H1 (cell line): ENCODE measurements around the gene SLC1A3. TPM values are rescaled to one million over a fixed set of nuclear protein-coding genes. Genes with fewer than 3 reads are reported as not detected.

Experiments used
- CTCF ChIA-PET: fragments of 300-600 bp; sonication (Branson Sonifier 250); formaldehyde crosslinking; loops from one replicate; lab custom pipeline; 2021; ENCODE audit not compliant: partially characterized antibody; lab: Charles Lee
- POLR2A ChIA-PET: fragments of 300-600 bp; sonication (Branson Sonifier 250); formaldehyde crosslinking; loops from one replicate; lab custom pipeline; 2021; ENCODE audit warnings: inconsistent platforms; ENCODE audit not compliant: partially characterized antibody; lab: Charles Lee
- DNase-seq, 2 experiments: peaks; one replicate each; pipeline versions ENCODE4 v3.0.0 to v3.0.0-alpha.2; 2010 to 2022; ENCODE audit warnings: low spot score in 2 of 2, low read depth in 1 of 2, mixed read lengths in 1 of 2
- FAIRE-seq: peaks from 2 replicates; lab custom pipeline; 2011; peaks lifted over from hg19 to GRCh38; lab: Jason Lieb, UNC
- H2AFZ ChIP-seq: 2 replicates; pipeline ENCODE4 v1.8.1; 2012; ENCODE audit warnings: low read length, inconsistent platforms
- H2AK5ac ChIP-seq: 2 replicates; pipeline ENCODE4 v1.6.1; 2013; ENCODE audit warnings: low read depth, low read length
- H2BK120ac ChIP-seq: replicated peaks from 2 replicates; pipeline ENCODE3; 2013; ENCODE audit warnings: low read depth, low read length, inconsistent platforms
- H2BK12ac ChIP-seq: 2 replicates; pipeline ENCODE4 v1.6.1; 2013; ENCODE audit warnings: low read depth, low read length
- H2BK15ac ChIP-seq: 2 replicates; pipeline ENCODE4 v1.6.1; 2013; ENCODE audit warnings: low read length
- H2BK20ac ChIP-seq: 2 replicates; pipeline ENCODE4 v1.6.1; 2013; ENCODE audit warnings: low read length
- H2BK5ac ChIP-seq: 2 replicates; pipeline ENCODE4 v1.6.1; 2013; ENCODE audit warnings: low read depth, low read length
- H3K14ac ChIP-seq: 2 replicates; pipeline ENCODE4 v1.6.1; 2013; ENCODE audit warnings: inconsistent platforms; ENCODE audit not compliant: insufficient read length
- H3K18ac ChIP-seq: 2 replicates; pipeline ENCODE4 v1.6.1; 2013; ENCODE audit warnings: low read length; ENCODE audit errors: extremely low read depth
- H3K23ac ChIP-seq: 2 replicates; pipeline ENCODE4 v1.6.1; 2013; ENCODE audit warnings: inconsistent platforms; ENCODE audit not compliant: insufficient read length
- H3K23me2 ChIP-seq: 2 replicates; pipeline ENCODE4 v1.6.1; 2013; ENCODE audit warnings: low read depth, low read length
- H3K27ac ChIP-seq: 2 replicates; pipeline ENCODE4 v1.6.1; 2011; ENCODE audit warnings: low read depth, low read length, inconsistent platforms
- H3K27me3 ChIP-seq, 4 experiments: replicated peaks in 1 of 4; 1 replicate in 1 of 4; 2 replicates in 3 of 4; pipeline versions ENCODE4 v1.6.1 to v1.8.1; 2011 to 2013; ENCODE audit warnings: low read length in 3 of 4, mild to moderate bottlenecking in 3 of 4, inconsistent platforms in 2 of 4, mixed read lengths in 2 of 4, moderate library complexity in 1 of 4; ENCODE audit not compliant: control insufficient read depth in 3 of 4, insufficient read depth in 3 of 4; ENCODE audit errors: extremely low read depth in 1 of 4
- H3K36me3 ChIP-seq, 4 experiments: 2 replicates each; pipeline versions ENCODE4 v1.6.1 to v1.8.1; 2011 to 2013; ENCODE audit warnings: mild to moderate bottlenecking in 4 of 4, low read length in 3 of 4, moderate library complexity in 2 of 4, control low read depth in 1 of 4, inconsistent platforms in 1 of 4; ENCODE audit not compliant: insufficient read depth in 4 of 4, control insufficient read depth in 2 of 4
- H3K4ac ChIP-seq: replicated peaks from 2 replicates; pipeline ENCODE3; 2013; ENCODE audit warnings: low read length, low read depth, mixed read lengths, inconsistent platforms; ENCODE audit not compliant: insufficient read length
- H3K4me1 ChIP-seq, 4 experiments: replicated peaks in 1 of 4; 1 replicate in 1 of 4; 2 replicates in 3 of 4; pipeline versions ENCODE4 v1.6.1 to v1.8.1; 2011 to 2013; ENCODE audit warnings: low read length in 3 of 4, inconsistent platforms in 2 of 4, mixed read lengths in 1 of 4; ENCODE audit not compliant: insufficient read depth in 4 of 4, control insufficient read depth in 3 of 4
- H3K4me2 ChIP-seq, 2 experiments: 2 replicates each; pipeline versions ENCODE4 v1.6.1 to v1.8.1; 2011 to 2013; ENCODE audit warnings: low read depth in 2 of 2, low read length in 2 of 2, control low read depth in 1 of 2, inconsistent platforms in 1 of 2, mild to moderate bottlenecking in 1 of 2; ENCODE audit not compliant: insufficient read depth in 1 of 2
- H3K4me3 ChIP-seq, 4 experiments: fragments of 200-600, 300-600 bp in 1 of 4; sonication (generic), shearing (Covaris generic), sonication (Bioruptor Twin) in 1 of 4; 2 replicates each; pipeline versions ENCODE4 v1.5.1 to v1.8.1; 2011 to 2016; ENCODE audit warnings: low read length in 4 of 4, low read depth in 3 of 4, control low read depth in 2 of 4, inconsistent platforms in 2 of 4, mild to moderate bottlenecking in 2 of 4, mixed read lengths in 1 of 4, moderate library complexity in 1 of 4; ENCODE audit not compliant: insufficient read depth in 2 of 4; ENCODE audit errors: extremely low read depth in 1 of 4
- H3K56ac ChIP-seq: replicated peaks from 2 replicates; pipeline ENCODE3; 2013; ENCODE audit warnings: low read depth, mild to moderate bottlenecking, mixed read lengths, low read length, inconsistent platforms; ENCODE audit not compliant: insufficient read length
- H3K79me1 ChIP-seq: 2 replicates; pipeline ENCODE4 v1.6.1; 2013; ENCODE audit warnings: low read depth, low read length, control low read depth
- H3K79me2 ChIP-seq, 2 experiments: 2 replicates each; pipeline versions ENCODE4 v1.6.1 to v1.8.1; 2012 to 2013; ENCODE audit warnings: low read length in 2 of 2, mild to moderate bottlenecking in 2 of 2, inconsistent platforms in 1 of 2; ENCODE audit not compliant: insufficient read depth in 2 of 2, control insufficient read depth in 1 of 2
- H3K9ac ChIP-seq, 4 experiments: replicated peaks in 1 of 4; 1 replicate in 1 of 4; 2 replicates in 3 of 4; pipeline versions ENCODE4 v1.6.1 to v1.8.1; 2011 to 2013; ENCODE audit warnings: low read depth in 3 of 4, low read length in 3 of 4, control low read depth in 2 of 4, mild to moderate bottlenecking in 2 of 4, moderate library complexity in 2 of 4, inconsistent platforms in 1 of 4; ENCODE audit errors: extremely low read depth in 1 of 4
- H3K9me3 ChIP-seq, 2 experiments: 2 replicates each; pipeline versions ENCODE4 v1.6.1 to v1.8.1; 2012 to 2013; ENCODE audit warnings: mild to moderate bottlenecking in 2 of 2, moderate library complexity in 2 of 2, control low read depth in 1 of 2, inconsistent platforms in 1 of 2, low read depth in 1 of 2, low read length in 1 of 2, mixed read lengths in 1 of 2; ENCODE audit not compliant: insufficient read depth in 2 of 2
- H4K20me1 ChIP-seq, 2 experiments: replicated peaks in 1 of 2; 2 replicates each; pipeline versions ENCODE3 to v1.8.1; 2011 to 2013; ENCODE audit warnings: inconsistent platforms in 2 of 2, low read length in 2 of 2, mild to moderate bottlenecking in 1 of 2; ENCODE audit not compliant: insufficient read depth in 2 of 2, control insufficient read depth in 1 of 2
- H4K5ac ChIP-seq: 2 replicates; pipeline ENCODE4 v1.6.1; 2013; ENCODE audit warnings: low read length, low read depth, mixed read lengths, inconsistent platforms; ENCODE audit not compliant: insufficient read length
- H4K8ac ChIP-seq: 2 replicates; pipeline ENCODE4 v1.8.0; 2013; ENCODE audit warnings: mild to moderate bottlenecking, moderate library complexity, low read length, inconsistent platforms; ENCODE audit not compliant: insufficient read depth; ENCODE audit errors: extremely low read depth
- H4K91ac ChIP-seq: replicated peaks from 2 replicates; pipeline ENCODE3; 2013; ENCODE audit warnings: low read length, mixed read lengths, inconsistent platforms; ENCODE audit not compliant: insufficient read length
- BACH1 ChIP-seq: IDR thresholded peaks from 2 replicates; pipeline ENCODE4 v1.6.1; 2012; ENCODE audit warnings: low read length, improper control_type of control experiment
- BCL11A ChIP-seq, 2 experiments: IDR thresholded peaks; one replicate each; pipeline ENCODE4 v1.6.1; 2011; ENCODE audit warnings: low read depth in 2 of 2, low read length in 2 of 2, mild to moderate bottlenecking in 2 of 2
- HDAC6 ChIP-seq: IDR thresholded peaks from one replicate; pipeline ENCODE4 v1.7.1; 2012; ENCODE audit warnings: low read depth, mild to moderate bottlenecking, inconsistent platforms, low read length, moderate library complexity
- KDM4A ChIP-seq: IDR thresholded peaks from one replicate; pipeline ENCODE4 v1.7.1; 2012; ENCODE audit warnings: low read depth, mild to moderate bottlenecking, moderate library complexity, low read length, inconsistent platforms; ENCODE audit not compliant: severe bottlenecking
- MAFK ChIP-seq: IDR thresholded peaks from 2 replicates; pipeline ENCODE4 v1.6.1; 2012; ENCODE audit warnings: low read depth, mild to moderate bottlenecking, improper control_type of control experiment, low read length
- POLR2A ChIP-seq, 2 experiments: IDR thresholded peaks; 1 replicate in 1 of 2; 2 replicates in 1 of 2; pipeline ENCODE4 v1.6.1; 2011; ENCODE audit warnings: low read depth in 2 of 2, low read length in 2 of 2, mild to moderate bottlenecking in 2 of 2; ENCODE audit errors: control extremely low read depth in 1 of 2
- POLR2AphosphoS5 ChIP-seq: IDR thresholded peaks from 2 replicates; pipeline ENCODE4 v1.6.1; 2011; ENCODE audit warnings: low read depth, low read length
- POU5F1 ChIP-seq: IDR thresholded peaks from 2 replicates; pipeline ENCODE4 v1.6.1; 2011; ENCODE audit warnings: low read depth, mild to moderate bottlenecking, low read length, moderate library complexity
- RXRA ChIP-seq: IDR thresholded peaks from 2 replicates; pipeline ENCODE4 v1.6.1; 2011; ENCODE audit warnings: low read depth, mild to moderate bottlenecking, low read length, moderate library complexity; ENCODE audit not compliant: insufficient read depth
- SP1 ChIP-seq: IDR thresholded peaks from 2 replicates; pipeline ENCODE4 v1.6.1; 2011; ENCODE audit warnings: low read depth, low read length
- TAF1 ChIP-seq: IDR thresholded peaks from 2 replicates; pipeline ENCODE4 v1.6.1; 2011; ENCODE audit warnings: mild to moderate bottlenecking, low read depth, low read length
- YY1 ChIP-seq: IDR thresholded peaks from 2 replicates; pipeline ENCODE4 v1.6.1; 2011; ENCODE audit warnings: low read depth, mild to moderate bottlenecking, low read length
- WGBS, 2 experiments: shearing (Covaris generic) in 1 of 2; methylation state at CpG; one replicate each; pipeline versions ENCODE4 v1.1.6 to v1.1.7; 2013 to 2015; ENCODE audit warnings: low lambda C conversion rate in 2 of 2, mixed read lengths in 2 of 2, inconsistent platforms in 1 of 2, low coverage in 1 of 2, missing lambda C conversion rate in 1 of 2; ENCODE audit not compliant: insufficient replicate concordance in 2 of 2, insufficient coverage in 1 of 2, insufficient read length in 1 of 2; ENCODE audit errors: extremely low coverage in 1 of 2, missing lambda C conversion rate in 1 of 2; 5-methylcytosine and 5-hydroxymethylcytosine counted together
- polyA plus RNA-seq, 7 experiments: library from polyadenylated mRNA; depleted of rRNA in 3 of 7; stranded (reverse) in 5 of 7; unstranded in 2 of 7; fragments of >200 nt in 5 of 7; fragments of 200-250 nt in 2 of 7; gene quantifications; 1 replicate in 5 of 7; 2 replicates in 1 of 7; 4 replicates in 1 of 7; pipeline versions ENCODE4 v1.2.1 to v1.2.3, GENCODE V29; 2011 to 2013; ENCODE audit warnings: missing spikeins in 2 of 7, mixed read lengths in 2 of 7
- total RNA-seq: library from RNA; stranded (reverse); fragmentation: NEBNext Ultra II Directional; extraction: Animal tissue kit (Norgen Biotek cat#: 25700); gene quantifications from 2 replicates; pipeline ENCODE4 v1.2.1, GENCODE V29; 2021
- TF ChIP-seq, protein P1 (sequence below): IDR thresholded peaks from 2 replicates; pipeline ENCODE4 v1.6.1; 2012; ENCODE audit warnings: inconsistent platforms
- TF ChIP-seq, protein P2 (sequence below): IDR thresholded peaks from 2 replicates; pipeline ENCODE4 v1.6.1; 2011; ENCODE audit warnings: low read depth, mild to moderate bottlenecking, low read length; ENCODE audit not compliant: insufficient read depth

SLC1A3 gene
- total and polyA plus RNA-seq, 2 of the 8 experiments (the other 6 are each of a cell fraction or from before 2014, with no cell fraction given): 26.7 to 35.3 TPM

DNA sequence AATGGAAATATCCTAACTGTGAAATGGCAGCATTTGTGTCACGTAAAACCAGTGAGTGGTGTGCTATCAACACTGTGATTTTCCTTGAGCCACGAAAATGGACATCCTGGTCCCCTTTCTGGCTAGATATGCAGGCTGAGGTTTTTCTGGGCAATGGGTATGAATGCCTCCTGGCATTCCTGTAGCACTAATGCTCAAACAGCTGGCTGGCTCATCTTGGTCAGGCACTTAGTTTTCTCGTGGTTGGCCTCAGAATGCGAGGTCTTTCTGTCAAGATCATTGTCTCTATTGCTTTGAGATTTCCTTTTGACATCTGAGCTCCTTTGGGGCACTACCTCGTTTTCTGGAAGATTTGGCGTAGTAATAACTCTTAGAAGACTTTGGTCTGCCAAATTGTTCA, 15.6 kb downstream of the SLC1A3 start:
- POLR2A ChIA-PET: no interaction called here
- H2BK120ac ChIP-seq: no peak overlapping the region

More for the DNA sequence above, 15.6 kb downstream of the SLC1A3 start:
- no peak overlapping the region for H2AFZ ChIP-seq
- H3K23me2 ChIP-seq: no peaks in the 10 kb centered on the region
- H2BK5ac ChIP-seq: no peak overlapping the region
- no peak overlapping the region for H3K18ac ChIP-seq
- 0 out of 2 replicates have a peak overlapping the region, but pooled peaks have one; percentile 63 for H2BK12ac ChIP-seq
- no peak overlapping the region for H3K9ac ChIP-seq
- no peaks in the 10 kb centered on the region for H3K9me3 ChIP-seq
- no peaks in the 10 kb centered on the region for H3K79me2 ChIP-seq
- H3K23ac ChIP-seq: no peak overlapping the region
- no peaks in the 10 kb centered on the region for H3K27me3 ChIP-seq
- no peak overlapping the region for H3K4ac ChIP-seq
- no peaks in the 10 kb centered on the region for H4K20me1 ChIP-seq
- no peak for DNase-seq
- no peak overlapping the region for H2BK15ac ChIP-seq
- no peak overlapping the region for H2BK20ac ChIP-seq
- H3K4me1 ChIP-seq: peaks cover 0 to 18% (median 7%) of the 10 kb centered on the region in 4 experiments; a peak in 5 of 7 replicates
- H3K4me3 ChIP-seq: no peak overlapping the region
- FAIRE-seq: no peak
- H4K91ac ChIP-seq: no peak overlapping the region
- TF ChIP-seq KDM4A (no peak), POLR2AphosphoS5 (no peak), TAF1 (no peak), RXRA (no peak), POU5F1 (no peak), BCL11A (IDR thresholded peaks at IDR 0.05; ENCODE audit: low read depth in 2 of 2, low read length in 2 of 2) (no peak), POLR2A (IDR thresholded peaks at IDR 0.05; ENCODE audit: control extremely low read depth in 1 of 2, low read depth in 2 of 2, low read length in 2 of 2) (no peak), YY1 (no peak), HDAC6 (no peak), SP1 (no peak), BACH1 (no peak), MAFK (no peak)
- TF ChIP-seq, protein P1, sequence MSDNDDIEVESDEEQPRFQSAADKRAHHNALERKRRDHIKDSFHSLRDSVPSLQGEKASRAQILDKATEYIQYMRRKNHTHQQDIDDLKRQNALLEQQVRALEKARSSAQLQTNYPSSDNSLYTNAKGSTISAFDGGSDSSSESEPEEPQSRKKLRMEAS: no peak
- TF ChIP-seq, protein P2, sequence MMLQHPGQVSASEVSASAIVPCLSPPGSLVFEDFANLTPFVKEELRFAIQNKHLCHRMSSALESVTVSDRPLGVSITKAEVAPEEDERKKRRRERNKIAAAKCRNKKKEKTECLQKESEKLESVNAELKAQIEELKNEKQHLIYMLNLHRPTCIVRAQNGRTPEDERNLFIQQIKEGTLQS: no peak
- no peak overlapping the region for H3K27ac ChIP-seq
- no peak overlapping the region for H3K56ac ChIP-seq
- H3K14ac ChIP-seq: no peak overlapping the region
- H3K4me2 ChIP-seq: no peak overlapping the region
- H3K79me1 ChIP-seq: no peaks in the 10 kb centered on the region
- WGBS, 2 experiments: 84% methylated on average over 6 of the region's 6 CpGs; no CpG with 5 or more reads in 1 of the 2 experiments
- no peak overlapping the region for H4K5ac ChIP-seq
- peak overlapping the region; percentile 18; the same call in 1 of the 2 replicates for H2AK5ac ChIP-seq
- CTCF ChIA-PET: interaction anchor here (3.7 kb wide), 1 partner anchor 70 kb away, joined by 29 read pairs; no protein-coding TSS in a partner anchor
- no peak overlapping the region for H4K8ac ChIP-seq
- H3K36me3 ChIP-seq: no peaks in the 10 kb centered on the region
